HCT116 (cell line): Measurements from ENCODE around the gene BCR.

Experiments
- ATF3 ChIP-seq: IDR thresholded peaks from 2 replicates; pipeline ENCODE4 v1.6.1; 2012
- CEBPB ChIP-seq: IDR thresholded peaks from 2 replicates; pipeline ENCODE4 v1.6.1; 2012; ENCODE audit warnings: low read depth
- ELF1 ChIP-seq: IDR thresholded peaks from 2 replicates; pipeline ENCODE4 v1.6.1; 2012; ENCODE audit warnings: low read depth, borderline replicate concordance
- EZH2 ChIP-seq: fragments of 200-600 bp; sonication (generic); IDR thresholded peaks from 2 replicates; pipeline ENCODE4 v1.6.1; 2017; ENCODE audit warnings: antibody characterized with exemption, mixed run types
- JUND ChIP-seq: IDR thresholded peaks from 2 replicates; pipeline ENCODE4 v1.6.1; 2012
- POLR2A ChIP-seq: IDR thresholded peaks from 2 replicates; pipeline ENCODE4 v1.7.0; 2011; ENCODE audit warnings: borderline replicate concordance; ENCODE audit not compliant: insufficient read depth, insufficient read length; ENCODE audit errors: extremely low read depth
- POLR2AphosphoS5 ChIP-seq: IDR thresholded peaks from 2 replicates; pipeline ENCODE4 v1.6.1; 2011; ENCODE audit warnings: mild to moderate bottlenecking, low read depth, low read length, moderate library complexity
- RAD21 ChIP-seq: IDR thresholded peaks from 2 replicates; pipeline ENCODE4 v1.6.1; 2012; ENCODE audit warnings: low read depth, mild to moderate bottlenecking
- REST ChIP-seq: IDR thresholded peaks from 2 replicates; pipeline ENCODE4 v1.6.1; 2012; ENCODE audit warnings: low read depth
- TCF7L2 ChIP-seq: IDR thresholded peaks from 2 replicates; pipeline ENCODE4 v1.7.0; 2011; ENCODE audit warnings: borderline replicate concordance, inconsistent platforms; ENCODE audit not compliant: insufficient read depth, insufficient read length; ENCODE audit errors: extremely low read depth
- ZFX ChIP-seq: fragments of 450-650 bp; IDR thresholded peaks from 2 replicates; pipeline ENCODE4 v1.6.1; 2017
- TF ChIP-seq, protein P1 (sequence below), 3 experiments: fragments of 200-600 bp in 1 of 3; sonication (generic) in 1 of 3; IDR thresholded peaks in 2 of 3; conservative IDR thresholded peaks in 1 of 3; 2 replicates each; pipeline ENCODE4 v1.5.1; 2012 to 2017; ENCODE audit warnings: low read depth in 2 of 3, low read length in 2 of 3, antibody characterized with exemption in 1 of 3, borderline replicate concordance in 1 of 3, control low read depth in 1 of 3, mild to moderate bottlenecking in 1 of 3, mixed read lengths in 1 of 3, mixed run types in 1 of 3, moderate library complexity in 1 of 3; ENCODE audit not compliant: insufficient read depth in 1 of 3
- TF ChIP-seq, protein P2 (sequence below): IDR thresholded peaks from 2 replicates; pipeline ENCODE4 v1.6.1; 2012

- TF ChIP-seq, protein P1, sequence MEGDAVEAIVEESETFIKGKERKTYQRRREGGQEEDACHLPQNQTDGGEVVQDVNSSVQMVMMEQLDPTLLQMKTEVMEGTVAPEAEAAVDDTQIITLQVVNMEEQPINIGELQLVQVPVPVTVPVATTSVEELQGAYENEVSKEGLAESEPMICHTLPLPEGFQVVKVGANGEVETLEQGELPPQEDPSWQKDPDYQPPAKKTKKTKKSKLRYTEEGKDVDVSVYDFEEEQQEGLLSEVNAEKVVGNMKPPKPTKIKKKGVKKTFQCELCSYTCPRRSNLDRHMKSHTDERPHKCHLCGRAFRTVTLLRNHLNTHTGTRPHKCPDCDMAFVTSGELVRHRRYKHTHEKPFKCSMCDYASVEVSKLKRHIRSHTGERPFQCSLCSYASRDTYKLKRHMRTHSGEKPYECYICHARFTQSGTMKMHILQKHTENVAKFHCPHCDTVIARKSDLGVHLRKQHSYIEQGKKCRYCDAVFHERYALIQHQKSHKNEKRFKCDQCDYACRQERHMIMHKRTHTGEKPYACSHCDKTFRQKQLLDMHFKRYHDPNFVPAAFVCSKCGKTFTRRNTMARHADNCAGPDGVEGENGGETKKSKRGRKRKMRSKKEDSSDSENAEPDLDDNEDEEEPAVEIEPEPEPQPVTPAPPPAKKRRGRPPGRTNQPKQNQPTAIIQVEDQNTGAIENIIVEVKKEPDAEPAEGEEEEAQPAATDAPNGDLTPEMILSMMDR (IDR thresholded peaks at IDR 0.05 in 2 of 3, conservative IDR thresholded peaks at IDR 0.05 in 1 of 3; ENCODE audit: borderline replicate concordance in 1 of 3, insufficient read depth in 1 of 3, low read depth in 2 of 3, low read length in 2 of 3) = no peak
- TF ChIP-seq POLR2AphosphoS5 (no peak), TCF7L2 (no peak), REST (no peak), ELF1 (no peak), CEBPB (no peak), POLR2A (no peak), ATF3 (no peak), RAD21 (no peak), JUND (no peak), ZFX (no peak), EZH2 (no peak)
- TF ChIP-seq, protein P2, sequence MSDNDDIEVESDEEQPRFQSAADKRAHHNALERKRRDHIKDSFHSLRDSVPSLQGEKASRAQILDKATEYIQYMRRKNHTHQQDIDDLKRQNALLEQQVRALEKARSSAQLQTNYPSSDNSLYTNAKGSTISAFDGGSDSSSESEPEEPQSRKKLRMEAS = no peak
These were observed 58.4 kb downstream of the BCR start for GRCh38 chr22:23238707-23239106.
